ENCODE measurements around the gene CNGA3. TPM values are rescaled to one million over a fixed set of nuclear protein-coding genes. Genes with fewer than 3 reads are reported as not detected.

The CNGA3 gene
- not detected for total RNA-seq

DNA sequence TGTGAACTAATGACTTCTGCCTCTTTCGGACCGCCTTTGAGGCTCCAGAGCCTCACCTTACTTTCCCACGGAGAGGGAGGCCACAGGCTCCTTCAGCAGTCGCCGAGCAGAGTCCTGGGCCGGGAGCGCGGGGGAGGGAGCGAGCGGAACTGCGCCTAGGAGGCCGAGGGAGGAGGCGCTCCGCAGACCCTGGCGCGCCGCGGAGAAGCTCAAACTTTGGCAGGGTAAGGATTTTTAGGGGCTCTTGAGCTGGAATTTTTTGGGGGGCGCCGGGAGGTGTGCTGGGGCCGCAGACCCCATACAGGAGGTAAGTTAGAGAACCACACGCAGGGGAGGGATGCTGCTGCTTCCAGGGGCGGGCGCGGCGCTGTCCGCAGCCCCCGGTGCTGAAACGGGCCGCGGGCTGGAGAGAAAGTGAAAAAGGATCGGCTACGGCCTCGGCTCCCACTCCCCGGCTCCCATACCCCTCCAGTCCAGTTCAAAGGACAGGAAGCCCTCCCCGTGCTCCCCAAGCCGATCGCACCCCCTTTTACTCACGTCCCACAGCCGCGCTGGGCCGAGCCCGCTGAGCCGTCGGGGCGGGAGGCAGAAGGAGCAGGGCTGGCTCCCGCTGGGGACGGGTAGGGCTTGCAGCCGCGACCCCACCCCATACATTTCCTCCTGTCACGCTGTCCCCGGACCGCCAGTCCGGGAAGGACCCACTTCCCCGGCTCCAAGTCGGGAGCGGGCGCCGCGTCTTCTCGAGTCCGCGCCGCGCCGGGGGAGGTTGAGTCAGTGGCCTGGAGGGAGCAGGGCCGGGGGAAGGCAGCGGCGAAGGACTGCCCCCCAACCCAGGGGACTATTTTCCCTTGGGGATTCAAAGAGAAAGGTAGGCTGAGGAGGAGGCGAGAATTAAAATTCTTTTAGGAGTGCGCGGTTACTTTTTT is at the start of gene CNGA3:
Gene CNGA3, plus strand, starts transcription at position 146 of the 926 bp plus-strand sequence. CDS start 23,520 bp downstream, outside the sequence.

DNA sequence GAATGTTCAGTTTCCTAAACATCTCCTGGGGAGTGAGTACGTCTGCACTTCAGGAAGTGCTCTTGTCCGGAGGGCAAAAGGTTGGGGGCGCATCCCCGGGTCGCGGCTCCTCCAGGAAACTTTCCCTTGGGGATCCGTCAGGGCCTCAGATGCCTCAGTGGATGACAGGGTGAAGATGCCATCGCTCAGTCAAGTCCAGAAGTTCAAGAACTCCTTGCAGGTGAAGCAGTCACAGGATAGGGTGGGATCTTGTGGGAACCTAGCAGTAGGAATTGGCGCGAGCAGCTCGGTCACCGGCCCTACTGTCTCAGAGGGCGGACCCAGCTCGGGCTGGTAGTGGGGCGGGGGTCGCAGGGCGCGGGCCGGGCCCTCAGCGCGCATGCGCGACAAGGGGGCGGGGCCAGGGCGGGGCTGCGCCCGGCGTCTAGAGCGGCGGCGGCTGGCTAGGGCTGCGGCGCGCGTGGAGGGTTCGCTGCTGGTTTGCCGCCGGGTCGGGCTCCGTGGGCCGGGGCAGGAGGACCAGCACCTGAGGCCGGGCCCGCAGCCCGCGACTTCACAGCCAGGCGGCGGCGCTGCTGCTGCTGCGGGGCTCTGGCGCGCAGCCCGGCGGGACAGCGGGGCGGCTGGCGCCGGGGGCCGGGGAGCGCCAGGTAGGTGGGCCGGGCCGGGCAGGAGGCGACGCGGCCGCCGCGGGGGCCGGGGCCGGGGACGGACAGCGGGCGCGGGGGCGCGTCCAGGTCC is 98.3 kb downstream of the CNGA3 start, which contains the start of gene INPP4A:
Gene INPP4A, plus strand, starts transcription at position 423 of the 741 bp plus-strand sequence. CDS start 75,191 bp downstream, outside the sequence.

Other genes starting within 250 kb of the CNGA3 start
- 10 to 100 TPM; 24.1 to 25.0 TPM for gene INPP4A, start 98.4 kb downstream of the CNGA3 start, total RNA-seq